GM08714 (cell line): ENCODE results near the gene ZNF714.
"Not testable (repeated sequence)": the region's sequence is repeated elsewhere in the genome, so short reads cannot be mapped to it uniquely, and the experiment has no call there.

Source experiments
- H3K4me3 ChIP-seq: fragments of 200-500 bp; sonication (Bioruptor generic); 2 replicates; pipeline ENCODE4 v1.5.1; 2014; ENCODE audit warnings: mild to moderate bottlenecking, low read length, inconsistent platforms
- ZNF274 ChIP-seq: IDR thresholded peaks from 2 replicates; pipeline ENCODE4 v1.6.1; 2012; ENCODE audit warnings: mild to moderate bottlenecking, low read depth, low read length

ZNF714 gene

GRCh38 chr19:21115430-21115829 is 33.4 kb downstream of the ZNF714 start:
- H3K4me3 ChIP-seq, result no peak overlapping the region
- no peak for TF ChIP-seq ZNF274

GRCh38 chr19:21117041-21117907 is 35.3 kb downstream of the ZNF714 start:
- no peak for TF ChIP-seq ZNF274
- no peak overlapping the region for H3K4me3 ChIP-seq

- no peak for TF ChIP-seq ZNF274
Measured at GRCh38 chr19:21126078-21126477, 44.1 kb downstream of the ZNF714 start.

GRCh38 chr19:21127001-21127400 is 45.0 kb downstream of the ZNF714 start:
- TF ChIP-seq ZNF274, result no peak
- no peak overlapping the region for H3K4me3 ChIP-seq

More at GRCh38 chr19:21126078-21126477, 44.1 kb downstream of the ZNF714 start:
- no peak overlapping the region for H3K4me3 ChIP-seq

- TF ChIP-seq ZNF274, result no peak
- H3K4me3 ChIP-seq, result no peak overlapping the region
Measured at GRCh38 chr19:21127898-21128297, 45.9 kb downstream of the ZNF714 start.

- H3K4me3 ChIP-seq, result no peak overlapping the region
- no peak for TF ChIP-seq ZNF274
Measured at GRCh38 chr19:21128901-21129698, 47.1 kb downstream of the ZNF714 start.

- TF ChIP-seq ZNF274, result no peak
- H3K4me3 ChIP-seq, result no peak overlapping the region
Measured at GRCh38 chr19:21130097-21130775, 48.2 kb downstream of the ZNF714 start.

- H3K4me3 ChIP-seq, result no peak overlapping the region
- no peak for TF ChIP-seq ZNF274
Measured at GRCh38 chr19:21133633-21134032, 51.6 kb downstream of the ZNF714 start.

- no peak for TF ChIP-seq ZNF274
Measured at GRCh38 chr19:21134934-21135366, 52.9 kb downstream of the ZNF714 start.

GRCh38 chr19:21135433-21135832 is 53.4 kb downstream of the ZNF714 start:
- H3K4me3 ChIP-seq, result no peak overlapping the region
- TF ChIP-seq ZNF274, result no peak

More at GRCh38 chr19:21134934-21135366, 52.9 kb downstream of the ZNF714 start:
- no peak overlapping the region for H3K4me3 ChIP-seq

- H3K4me3 ChIP-seq, result no peak overlapping the region
- no peak for TF ChIP-seq ZNF274
Measured at GRCh38 chr19:21138130-21138529, 56.1 kb downstream of the ZNF714 start.

- H3K4me3 ChIP-seq, result not testable (repeated sequence)
Measured at GRCh38 chr19:21141006-21141405, 59.0 kb downstream of the ZNF714 start.

- no peak for TF ChIP-seq ZNF274
Measured at GRCh38 chr19:21141787-21142464, 59.9 kb downstream of the ZNF714 start, which contains the start of gene ZNF431. Gene ZNF431, plus strand, starts transcription at chr19:21142040. Its CDS starts 144 bp downstream, at chr19:21142184.

GRCh38 chr19:21143428-21143827 is 61.4 kb downstream of the ZNF714 start:
- no peak for TF ChIP-seq ZNF274

More at GRCh38 chr19:21141787-21142464, 59.9 kb downstream of the ZNF714 start, which contains the start of gene ZNF431:
- H3K4me3 ChIP-seq, result peak within 1 kb of the TSS; percentile 90

More at GRCh38 chr19:21143428-21143827, 61.4 kb downstream of the ZNF714 start:
- H3K4me3 ChIP-seq, result no peak overlapping the region
